ENCODE measurements around the gene KBTBD7. TPM values are rescaled to one million over a fixed set of nuclear protein-coding genes. Genes with fewer than 3 reads are reported as not detected.

Gene KBTBD7
- total and polyA plus RNA-seq, 9 of the 15 experiments (the other 6 are each of a cell fraction or from before 2014, with no cell fraction given), result 1.8 to 4.4 (median 3.3) TPM

DNA sequence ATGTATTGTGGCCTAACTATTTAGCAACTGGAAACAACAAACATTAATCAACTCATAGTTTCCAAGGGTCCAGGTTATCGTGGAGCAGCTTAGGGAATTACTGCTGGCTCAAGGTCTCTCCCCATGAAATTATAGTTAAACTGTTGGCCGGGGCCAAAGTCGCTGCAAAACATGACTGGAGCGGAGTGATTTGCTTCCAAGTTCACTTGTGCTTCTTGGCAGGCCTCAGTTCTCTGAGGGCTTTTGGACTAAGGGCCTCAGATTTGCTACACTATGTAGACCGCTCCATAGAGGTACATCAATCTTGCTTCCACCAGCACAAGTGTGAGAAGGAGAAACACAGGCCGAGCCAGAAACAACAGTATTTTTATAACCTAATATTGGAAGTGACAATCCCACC lies 9.4 kb upstream of the KBTBD7 start:
- no TSS peak for BruUV-seq (replicated peaks)
- DNase-seq (ENCODE audit: extremely low read depth in 1 of 4, low spot score in 3 of 4) (no peak), FAIRE-seq (no peak), ATAC-seq (no peak)
- ChIA-PET POLR2A (interaction anchor here (0.6 kb wide), 1 partner anchor 414 kb away, joined by 3 read pairs; the partner anchor contains the start of gene SLC25A15), CTCF (ENCODE audit: low intra/inter-chr PET ratio) (no interaction called here)
- Histone ChIP-seq H3K36me3 (ENCODE audit: control insufficient read depth, insufficient read depth, low read length) (no peaks in the 10 kb centered on the region), H3K27me3 (ENCODE audit: control insufficient read depth in 2 of 2, insufficient read depth in 2 of 2, low read length in 2 of 2) (no peaks in the 10 kb centered on the region), H3K27ac (ENCODE audit: extremely low read depth, low read depth, low read length) (no peak overlapping the region), H3K4me3 (no peak overlapping the region), H3K79me2 (ENCODE audit: control insufficient read depth, insufficient read depth, low read length) (no peaks in the 10 kb centered on the region), H3K4me2 (ENCODE audit: insufficient read depth, low read length) (no peak overlapping the region), H3K9me1 (ENCODE audit: control insufficient read depth, insufficient read depth, low read length) (no peaks in the 10 kb centered on the region), H3K4me1 (replicated peaks in 1 of 2; ENCODE audit: control insufficient read depth in 2 of 2, insufficient read depth in 2 of 2, low read length in 2 of 2) (no peaks in the 10 kb centered on the region; a peak in 1 of 5 replicates), H2AFZ (ENCODE audit: low read depth, low read length) (no peak overlapping the region), H3K9me3 (replicated peaks; ENCODE audit: control insufficient read depth, insufficient read depth, low read depth, low read length) (no peaks in the 10 kb centered on the region), H3K9ac (ENCODE audit: insufficient read depth in 1 of 2, low read depth in 2 of 2, low read length in 2 of 2) (no peak overlapping the region), H4K20me1 (replicated peaks; ENCODE audit: control insufficient read depth, insufficient read depth, low read length) (no peaks in the 10 kb centered on the region)
- 31% methylated on average over 6 of the region's 6 CpGs for WGBS (ENCODE audit: insufficient coverage, low coverage, missing lambda C conversion rate)
- TF ChIP-seq MAFF (IDR thresholded peaks at IDR 0.05; ENCODE audit: low read length) (no peak), NONO (IDR thresholded peaks at IDR 0.05; ENCODE audit: low read depth in 2 of 2, low read length in 1 of 2) (no peak), TBL1XR1 (IDR thresholded peaks at IDR 0.05; ENCODE audit: low read length in 2 of 2) (no peak), SMAD1 (IDR thresholded peaks at IDR 0.05; ENCODE audit: low read depth, low read length, partially characterized antibody) (no peak), SLC30A9 (CRISPR knock-in tag; IDR thresholded peaks at IDR 0.05) (no peak), ZNF695 (CRISPR knock-in tag; IDR thresholded peaks at IDR 0.05) (no peak), POLR2A (conservative IDR thresholded peaks at IDR 0.05) (no peak), ARID1B (IDR thresholded peaks at IDR 0.05) (no peak), RBM14 (IDR thresholded peaks at IDR 0.05; ENCODE audit: borderline replicate concordance, insufficient read depth, low read depth, low read length) (no peak)
- TF ChIP-seq, protein P1, sequence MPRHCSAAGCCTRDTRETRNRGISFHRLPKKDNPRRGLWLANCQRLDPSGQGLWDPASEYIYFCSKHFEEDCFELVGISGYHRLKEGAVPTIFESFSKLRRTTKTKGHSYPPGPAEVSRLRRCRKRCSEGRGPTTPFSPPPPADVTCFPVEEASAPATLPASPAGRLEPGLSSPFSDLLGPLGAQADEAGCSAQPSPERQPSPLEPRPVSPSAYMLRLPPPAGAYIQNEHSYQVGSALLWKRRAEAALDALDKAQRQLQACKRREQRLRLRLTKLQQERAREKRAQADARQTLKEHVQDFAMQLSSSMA (CRISPR knock-in tag; IDR thresholded peaks at IDR 0.05), result no peak
- in situ Hi-C loops (cut with MboI) (no loop called here), intact Hi-C loops (cut with micrococcal nuclease) (no loop called here)
